COR-L47 (cell line): Measurements from ENCODE around the gene DCP1A.

ENCODE experiments used
- DNase-seq: peaks from one replicate; lab custom pipeline; 2025; lab: John Stamatoyannopoulos, UW

The DCP1A gene

DNA sequence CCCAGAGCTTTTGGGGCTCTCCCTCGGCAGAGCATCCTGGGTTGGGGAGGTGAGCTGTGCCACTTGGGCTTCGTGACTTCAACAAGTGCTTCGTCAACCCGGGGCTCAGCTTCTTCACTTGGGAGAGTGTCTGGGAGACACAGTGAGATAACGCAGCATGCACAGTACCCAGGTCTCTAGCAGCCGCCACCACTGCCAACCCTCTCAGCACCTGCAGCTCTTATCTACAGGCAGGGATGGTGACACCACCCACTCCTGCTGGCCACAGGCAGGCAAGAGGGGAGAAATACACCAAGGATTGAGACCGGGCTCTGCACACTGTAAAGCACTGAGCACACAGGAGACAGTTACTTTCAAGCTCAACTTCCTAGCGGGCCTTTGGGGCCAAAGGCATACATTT is 103.1 kb downstream of the DCP1A start:
- no peak for DNase-seq

DNA sequence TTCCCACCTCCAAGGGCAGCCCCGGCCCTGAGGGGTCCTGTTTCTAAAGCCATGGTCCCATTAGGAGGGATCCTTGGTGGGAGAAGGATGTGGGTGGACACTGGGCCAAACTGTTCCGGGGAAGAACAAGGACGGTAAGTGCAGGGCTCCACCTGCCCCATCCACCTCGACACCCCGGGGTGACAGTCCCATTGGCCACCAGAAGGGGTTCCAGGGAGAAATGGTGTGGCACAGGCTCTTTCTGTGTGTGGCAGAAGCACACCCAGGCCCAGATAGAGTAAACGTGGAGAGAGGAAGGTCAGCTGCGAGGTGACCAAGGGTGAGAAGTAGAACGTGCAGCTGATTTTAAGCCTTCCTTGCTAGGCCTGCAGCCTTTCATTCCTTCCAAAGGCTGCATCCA is 103.6 kb downstream of the DCP1A start:
- DNase-seq = no peak

DNA sequence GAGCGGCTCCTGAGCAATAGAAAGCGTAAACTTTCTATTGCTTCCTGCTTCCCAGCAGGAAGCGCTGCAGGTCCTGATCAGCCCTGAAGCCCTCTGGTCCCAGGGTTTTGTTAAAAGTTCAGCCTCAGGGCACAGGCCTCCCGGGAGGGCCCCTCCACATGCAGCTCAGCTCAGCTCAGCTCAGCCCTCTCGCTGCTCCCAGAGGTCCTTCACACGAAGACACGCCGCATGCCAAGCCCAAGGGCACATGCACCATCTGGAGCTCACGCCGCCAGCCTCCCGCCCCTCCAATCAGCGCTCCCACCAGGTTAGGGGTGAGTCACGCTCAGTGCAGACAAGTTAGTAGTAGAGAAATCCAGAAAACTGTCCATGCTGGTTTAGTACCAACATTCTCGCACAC is 104.2 kb downstream of the DCP1A start:
- no peak for DNase-seq

DNA sequence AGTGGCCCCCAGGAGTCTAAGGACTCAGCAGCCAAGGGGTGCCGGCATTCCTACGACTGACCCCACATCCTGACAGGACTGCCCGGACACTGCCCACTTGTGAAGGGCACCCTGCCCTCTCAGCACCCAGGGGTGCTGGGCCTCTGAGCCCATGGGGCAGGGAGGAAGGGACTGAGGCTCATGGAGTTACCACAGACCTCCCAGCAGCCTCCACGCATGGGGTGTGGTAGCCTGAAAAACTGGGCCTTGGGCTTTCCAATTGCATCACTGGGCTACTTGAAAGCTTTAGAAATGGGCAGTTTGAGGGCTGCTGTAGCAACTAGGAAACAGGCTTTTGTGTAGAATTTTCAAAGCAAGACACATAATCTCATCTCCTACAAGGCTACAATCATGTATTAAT is 104.7 kb downstream of the DCP1A start:
- DNase-seq = no peak

DNA sequence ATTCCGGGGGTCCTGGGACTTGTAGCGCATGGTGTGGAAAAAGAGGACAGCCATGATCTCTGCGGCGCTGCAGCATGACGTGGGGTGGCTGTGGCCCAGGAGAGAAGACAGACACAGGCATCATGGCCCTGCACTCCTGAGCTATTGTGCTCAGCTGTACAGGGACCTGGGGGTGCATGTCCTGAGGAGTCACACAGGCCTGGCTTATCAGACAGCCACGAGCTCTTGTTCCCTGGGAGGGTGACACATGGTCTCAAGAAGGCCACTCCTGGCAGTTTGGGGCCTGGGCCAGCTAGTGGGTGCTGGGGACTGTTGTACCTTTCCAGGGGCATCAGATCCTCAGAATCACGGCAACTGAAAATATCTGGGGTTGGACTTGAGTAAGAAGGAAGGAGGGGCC is 105.2 kb downstream of the DCP1A start:
- DNase-seq = no peak

DNA sequence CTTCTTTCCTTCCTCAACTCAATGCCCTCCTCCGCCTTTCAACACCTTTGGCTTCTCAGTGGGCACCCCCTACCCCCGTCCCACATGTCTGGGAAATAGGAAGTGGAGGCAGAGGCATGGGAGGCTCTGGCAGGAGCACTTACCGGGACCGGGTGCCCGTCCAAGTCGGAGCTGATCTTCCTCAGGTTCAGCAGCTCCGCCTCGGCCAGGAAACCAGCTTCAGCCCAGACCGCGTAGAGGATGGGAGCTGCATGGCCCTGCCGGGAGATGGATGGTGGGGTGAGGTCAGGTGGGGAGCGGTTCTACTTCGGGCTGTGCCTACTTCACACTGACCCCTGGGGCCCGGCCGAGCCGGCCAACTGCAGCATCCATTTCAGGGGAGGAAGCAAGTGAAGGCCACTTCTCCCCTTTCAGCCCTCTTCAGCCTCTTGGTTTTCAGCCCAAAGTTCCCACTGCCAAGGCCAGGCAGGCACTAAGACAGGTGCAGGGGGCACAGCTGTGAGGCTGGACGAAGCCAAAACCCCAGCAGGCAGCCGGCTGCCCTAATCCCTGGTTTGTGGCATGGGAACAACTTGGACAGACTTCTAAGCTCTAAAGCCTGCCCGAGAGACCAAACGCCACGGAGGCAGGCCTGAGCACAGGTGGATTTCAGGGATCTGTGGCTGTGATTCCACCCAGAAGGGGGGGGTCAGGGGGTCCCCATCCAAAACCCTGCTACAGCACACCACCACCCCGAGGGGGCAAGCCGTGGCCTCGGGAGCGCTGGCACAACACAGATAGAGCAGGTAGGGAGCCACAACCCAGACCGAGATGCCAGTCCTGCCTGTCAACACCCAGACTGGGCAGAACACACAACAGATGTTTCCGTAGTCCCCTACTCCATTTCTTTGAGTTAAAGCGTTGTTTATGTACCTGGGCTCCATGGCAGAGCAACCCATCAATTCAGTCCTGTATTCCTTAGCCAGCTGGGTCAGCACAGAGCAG is 106.1 kb downstream of the DCP1A start:
- DNase-seq = no peak

DNA sequence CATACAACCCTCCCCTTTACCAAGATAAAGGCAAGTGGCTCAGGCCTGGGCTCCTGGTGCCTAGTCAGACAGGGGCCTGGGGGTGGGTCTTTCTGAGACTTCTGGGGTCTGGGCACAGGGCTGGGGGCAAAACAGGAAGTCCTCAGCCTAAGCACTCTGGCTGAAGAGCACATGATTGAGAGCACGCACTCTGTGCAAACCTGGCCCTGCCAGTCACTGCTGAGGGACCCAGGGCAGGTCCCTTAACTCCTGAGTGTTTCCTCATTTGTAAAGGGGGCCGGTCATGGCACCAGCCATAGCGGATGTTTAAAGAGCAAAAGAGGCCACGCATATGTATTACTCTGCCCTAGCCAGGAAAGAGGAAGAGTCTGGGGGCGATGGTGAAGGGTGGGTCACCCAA is 107.5 kb downstream of the DCP1A start:
- no peak for DNase-seq

DNA sequence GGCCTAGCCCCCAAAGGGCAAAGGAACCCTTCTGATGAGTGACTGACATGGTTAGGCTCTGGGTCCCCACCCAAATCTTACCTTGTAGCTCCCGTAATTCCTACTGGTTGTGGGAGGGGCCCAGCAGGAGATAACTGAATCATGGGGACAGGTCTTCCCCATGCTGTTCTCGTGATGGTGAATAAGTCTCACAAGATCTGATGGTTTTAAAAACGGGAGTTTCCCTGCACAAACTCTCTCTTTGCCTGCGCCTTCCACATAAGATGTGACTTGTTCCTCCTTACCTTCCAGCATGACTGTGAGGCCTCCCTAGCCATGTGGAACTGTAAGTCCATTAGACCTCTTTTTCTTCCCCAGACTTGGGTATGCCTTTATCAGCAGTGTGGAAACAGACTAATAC is 108.5 kb downstream of the DCP1A start:
- DNase-seq = no peak

DNA sequence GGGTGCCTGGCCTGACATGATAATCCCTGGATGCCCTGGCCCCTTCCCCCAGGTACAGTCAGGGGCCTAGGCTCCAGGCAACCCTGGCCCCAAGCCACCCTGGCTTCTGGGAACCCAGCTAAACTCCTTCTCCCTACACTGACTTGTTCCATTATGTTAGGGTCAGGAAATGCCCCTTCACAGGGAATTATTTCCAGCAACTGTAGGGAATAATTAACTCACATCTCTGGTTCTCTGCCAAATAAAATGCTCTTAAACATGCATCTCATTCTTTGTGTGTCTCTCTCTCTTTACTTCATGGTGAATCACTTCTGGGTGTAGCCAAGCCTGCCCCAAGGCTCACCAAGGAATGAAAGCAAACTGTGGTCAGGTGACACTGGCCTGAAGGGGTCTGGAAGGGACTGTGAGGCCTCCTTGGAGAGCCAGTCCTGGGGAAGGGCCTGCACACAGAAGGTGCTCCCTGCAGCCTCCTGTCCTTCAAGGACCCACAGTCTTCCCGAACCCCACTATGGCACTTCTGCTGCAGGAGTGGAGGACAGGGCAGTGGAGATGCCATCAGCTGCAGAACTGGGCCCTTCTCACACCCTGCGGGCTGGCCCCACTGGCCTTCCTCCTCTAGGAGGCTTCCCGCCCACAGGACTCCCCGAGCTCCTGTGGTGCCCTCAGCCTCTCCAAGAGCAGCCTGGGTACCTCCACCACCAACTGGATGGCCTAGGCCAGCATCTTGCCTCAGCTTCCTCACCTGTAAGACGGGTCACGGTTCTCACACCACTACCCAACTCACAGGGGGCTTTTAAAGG is 109.1 kb downstream of the DCP1A start:
- peak; percentile 4 for DNase-seq

DNA sequence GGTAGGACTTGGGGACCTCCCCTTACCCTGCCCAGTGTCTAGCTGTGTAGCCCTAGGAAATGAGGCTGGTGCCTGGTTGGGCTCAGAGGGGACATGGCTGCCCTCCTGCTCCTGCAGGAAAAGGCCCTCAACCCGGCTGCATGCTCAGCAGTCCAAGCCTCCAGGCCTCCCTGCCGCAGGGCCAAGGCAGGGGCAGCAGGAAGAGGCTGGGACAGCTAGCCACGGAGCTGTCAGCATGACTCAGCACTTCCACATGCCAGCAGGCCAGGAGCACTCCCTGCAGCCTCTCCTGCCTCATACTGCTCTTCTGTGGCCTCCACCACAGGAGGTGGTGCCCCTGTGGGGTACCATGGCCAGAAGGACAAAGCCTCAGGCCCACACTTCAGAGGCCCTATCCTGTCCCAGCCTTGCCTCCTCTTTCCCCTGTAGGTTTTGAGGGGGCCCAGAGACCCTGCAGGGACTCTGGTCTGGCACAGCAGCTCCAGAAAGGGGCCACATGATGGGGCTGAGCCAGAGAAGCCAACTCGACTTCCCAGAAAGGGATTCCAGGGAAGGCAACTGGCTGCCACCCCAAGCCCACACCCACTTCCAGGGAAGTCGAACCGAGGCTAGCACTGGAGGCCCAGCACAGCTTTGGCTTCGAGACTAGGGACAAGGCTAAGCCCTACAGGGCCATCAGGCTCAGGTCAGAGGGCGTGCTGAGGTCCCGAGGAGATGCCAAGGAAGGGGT is 111.1 kb downstream of the DCP1A start:
- DNase-seq = no peak

DNA sequence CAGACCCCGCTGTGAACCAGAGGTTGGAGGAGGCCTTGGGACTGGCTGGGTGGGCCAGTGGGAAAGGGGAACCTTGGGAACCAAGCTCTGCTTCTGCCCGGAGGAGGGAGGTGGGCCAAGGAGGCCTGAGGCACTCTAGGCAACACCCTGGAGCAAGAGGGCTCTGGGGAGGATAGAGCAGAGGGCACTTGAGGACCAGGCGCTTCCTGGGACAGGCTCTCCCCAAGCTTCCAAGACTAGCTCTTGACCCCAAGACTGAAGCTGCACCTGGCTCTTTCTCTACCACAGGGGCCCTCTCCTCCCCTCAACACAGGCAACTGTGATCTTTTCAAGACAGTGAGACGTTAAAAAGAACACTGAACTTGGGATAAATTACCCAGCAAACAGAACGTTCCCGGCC is 111.8 kb downstream of the DCP1A start:
- DNase-seq = no peak

DNA sequence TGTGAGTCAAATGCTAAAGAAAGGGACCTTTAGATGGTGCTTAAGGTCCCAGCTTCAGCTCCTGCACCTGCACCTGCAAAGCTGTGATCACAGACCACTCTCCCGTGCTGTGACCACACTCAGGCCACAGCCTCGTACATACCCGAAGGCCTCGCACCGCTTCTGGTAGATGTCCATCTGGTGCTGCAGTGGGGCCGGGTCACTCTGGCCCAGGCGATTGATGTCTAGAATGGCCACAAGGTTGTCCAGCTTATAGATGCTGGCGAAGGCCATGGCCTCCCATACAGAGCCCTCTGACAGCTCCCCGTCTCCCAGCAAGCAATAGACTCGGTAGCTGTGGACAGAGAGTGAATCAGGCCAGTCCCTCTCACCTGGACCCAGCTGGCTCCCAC is 112.5 kb downstream of the DCP1A start:
- DNase-seq = no peak

DNA sequence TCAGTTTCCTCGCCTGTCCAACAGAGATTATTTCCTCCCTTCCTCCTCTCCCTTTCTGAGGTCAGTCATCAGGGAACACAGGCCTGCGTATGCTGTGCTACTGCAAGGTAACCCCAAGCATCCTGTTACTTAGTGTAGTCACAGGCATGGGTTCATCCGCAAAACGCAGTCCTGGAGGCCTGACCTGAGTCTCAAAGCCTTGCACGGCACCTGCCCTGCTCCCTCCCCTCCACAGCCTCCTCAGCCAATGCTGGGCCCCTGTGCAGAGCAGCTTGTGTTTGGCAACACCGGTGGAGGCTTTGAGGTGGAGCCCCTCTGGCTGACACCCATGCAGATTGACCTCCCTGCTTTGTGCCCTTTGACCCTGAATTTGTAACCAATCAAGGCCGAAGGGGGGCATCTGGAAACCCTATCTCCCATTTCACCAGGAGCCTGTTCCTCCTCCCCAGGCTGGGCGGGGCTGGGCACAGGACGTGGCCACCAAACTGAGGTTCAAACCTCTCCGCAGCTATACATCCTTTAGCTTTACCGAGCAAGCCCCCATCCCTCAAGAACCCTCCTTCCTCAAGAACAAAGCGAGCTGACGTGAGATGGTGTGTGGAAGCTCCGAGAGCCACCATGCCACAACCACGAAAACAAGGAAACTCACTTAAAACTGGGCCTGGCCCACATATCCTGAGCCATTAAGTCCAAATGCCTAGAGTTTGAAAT is 113.1 kb downstream of the DCP1A start:
- no peak for DNase-seq
